DND-41 (cell line): ENCODE measurements around the gene SOCS3.

Experiments used
- ATAC-seq: fragments of 200-7000 bp; cut with Tn5 transposase; 3 replicates; pipeline ENCODE4 v1.9.1; 2021; ENCODE audit warnings: low read depth; ENCODE audit not compliant: insufficient read depth
- DNase-seq: peaks from one replicate; pipeline ENCODE4 v3.0.0-alpha.2; 2020
- H2AFZ ChIP-seq: 2 replicates; pipeline ENCODE4 v1.6.0; 2012; ENCODE audit warnings: low read depth, low read length
- H3K27ac ChIP-seq: 2 replicates; pipeline ENCODE4 v1.5.1; 2012; ENCODE audit warnings: low read length, inconsistent platforms
- H3K27me3 ChIP-seq: fragments of 200-600 bp; sonication (generic); 2 replicates; pipeline ENCODE4 v1.6.0; 2012; ENCODE audit warnings: low read length, mild to moderate bottlenecking, inconsistent platforms; ENCODE audit not compliant: insufficient read depth, poor library complexity
- H3K36me3 ChIP-seq: 2 replicates; pipeline ENCODE4 v1.5.1; 2012; ENCODE audit warnings: low read length, inconsistent platforms; ENCODE audit not compliant: insufficient read depth
- H3K4me1 ChIP-seq: 2 replicates; pipeline ENCODE4 v1.5.1; 2012; ENCODE audit warnings: mild to moderate bottlenecking, low read length; ENCODE audit not compliant: insufficient read depth
- H3K4me2 ChIP-seq: 2 replicates; pipeline ENCODE4 v1.6.0; 2012; ENCODE audit warnings: mild to moderate bottlenecking, moderate library complexity, low read length, inconsistent platforms; ENCODE audit not compliant: insufficient read depth
- H3K4me3 ChIP-seq, 2 experiments: fragments of 200-600 bp in 1 of 2; shearing (Covaris generic) in 1 of 2; 2 replicates each; pipeline ENCODE4 v1.5.1; 2012 to 2016; ENCODE audit warnings: inconsistent platforms in 2 of 2, low read length in 2 of 2, mild to moderate bottlenecking in 2 of 2, low read depth in 1 of 2, moderate library complexity in 1 of 2
- H3K79me2 ChIP-seq: 2 replicates; pipeline ENCODE4 v1.6.0; 2012; ENCODE audit warnings: low read length, inconsistent platforms; ENCODE audit not compliant: insufficient read depth
- H3K9ac ChIP-seq: 2 replicates; pipeline ENCODE4 v1.6.0; 2012; ENCODE audit warnings: low read depth, mild to moderate bottlenecking, inconsistent platforms, low read length, moderate library complexity
- H3K9me3 ChIP-seq: 2 replicates; pipeline ENCODE4 v1.5.1; 2012; ENCODE audit warnings: low read length, moderate library complexity, mild to moderate bottlenecking, inconsistent platforms; ENCODE audit not compliant: insufficient read depth, severe bottlenecking
- H4K20me1 ChIP-seq: 2 replicates; pipeline ENCODE4 v1.6.0; 2012; ENCODE audit warnings: low read length; ENCODE audit not compliant: insufficient read depth
- CTCF ChIP-seq: IDR thresholded peaks from 2 replicates; pipeline ENCODE4 v1.5.1; 2012; ENCODE audit warnings: borderline replicate concordance, low read length, moderate library complexity, mild to moderate bottlenecking; ENCODE audit not compliant: poor library complexity, severe bottlenecking; ENCODE audit errors: extremely low read depth
- EZH2 ChIP-seq: IDR thresholded peaks from 3 replicates; pipeline ENCODE4 v1.6.1; 2012; ENCODE audit warnings: borderline replicate concordance, low read depth, mild to moderate bottlenecking, moderate library complexity, low read length, inconsistent platforms; ENCODE audit not compliant: severe bottlenecking

SOCS3 gene

GRCh38 chr17:78342449-78343186 is 17.3 kb downstream of the SOCS3 start:
- no peak for DNase-seq
- no peak overlapping the region for H3K4me2 ChIP-seq
- ATAC-seq = no peak
- H4K20me1 ChIP-seq = peaks cover 4% of the 10 kb centered on the region; the same call in 1 of the 2 replicates
- H2AFZ ChIP-seq = no peak overlapping the region
- H3K27ac ChIP-seq = no peak overlapping the region
- H3K9ac ChIP-seq = no peak overlapping the region
- H3K9me3 ChIP-seq = no peaks in the 10 kb centered on the region
- H3K4me3 ChIP-seq = no peak overlapping the region
- no peaks in the 10 kb centered on the region for H3K79me2 ChIP-seq
- TF ChIP-seq CTCF = no peak
- no peak for TF ChIP-seq EZH2
- peaks cover 13% of the 10 kb centered on the region for H3K4me1 ChIP-seq
- H3K36me3 ChIP-seq = no peaks in the 10 kb centered on the region
- H3K27me3 ChIP-seq = no peaks in the 10 kb centered on the region

GRCh38 chr17:78341559-78342448 is 18.1 kb downstream of the SOCS3 start:
- no peak for DNase-seq
- Histone ChIP-seq H3K9me3 (no peaks in the 10 kb centered on the region), H2AFZ (no peak overlapping the region)

GRCh38 chr17:78340183-78340955 is 19.5 kb downstream of the SOCS3 start:
- H3K4me3 ChIP-seq = no peak overlapping the region
- no peaks in the 10 kb centered on the region for H3K36me3 ChIP-seq
- H3K9ac ChIP-seq = no peak overlapping the region
- H4K20me1 ChIP-seq = 0 out of 2 replicates have a peak, but pooled peaks cover 4% of the 10 kb centered on the region
- no peak for ATAC-seq
- no peak for DNase-seq
- peaks cover 13% of the 10 kb centered on the region for H3K4me1 ChIP-seq
- no peak overlapping the region for H3K27ac ChIP-seq
- no peaks in the 10 kb centered on the region for H3K79me2 ChIP-seq
- H2AFZ ChIP-seq = no peak overlapping the region
- TF ChIP-seq EZH2 (no peak), CTCF (no peak)
- H3K9me3 ChIP-seq = no peaks in the 10 kb centered on the region
- no peaks in the 10 kb centered on the region for H3K27me3 ChIP-seq
- H3K4me2 ChIP-seq = no peak overlapping the region

More at GRCh38 chr17:78341559-78342448, 18.1 kb downstream of the SOCS3 start:
- no peak for ATAC-seq
- H3K4me3 ChIP-seq = no peak overlapping the region
- H3K79me2 ChIP-seq = no peaks in the 10 kb centered on the region
- no peaks in the 10 kb centered on the region for H3K36me3 ChIP-seq
- TF ChIP-seq CTCF (no peak), EZH2 (no peak)
- H3K4me2 ChIP-seq = no peak overlapping the region
- H3K27ac ChIP-seq = no peak overlapping the region
- no peaks in the 10 kb centered on the region for H3K27me3 ChIP-seq
- peaks cover 4% of the 10 kb centered on the region; the same call in 1 of the 2 replicates for H4K20me1 ChIP-seq
- H3K9ac ChIP-seq = no peak overlapping the region
- peaks cover 13% of the 10 kb centered on the region for H3K4me1 ChIP-seq
